A673 (cell line): Measurements from ENCODE around the gene UNC45A.

ENCODE experiments used
- CTCF ChIP-seq: fragments of 300-800, 200-600 bp; sonication (generic); conservative IDR thresholded peaks from 2 replicates; pipeline ENCODE4 v1.5.1; 2017; ENCODE audit warnings: low read depth, mild to moderate bottlenecking, antibody characterized with exemption, low read length, moderate library complexity, mixed read lengths
- EZH2 ChIP-seq: fragments of 200-600 bp; sonication (generic); IDR thresholded peaks from 2 replicates; pipeline ENCODE4 v1.6.1; 2017; ENCODE audit warnings: borderline replicate concordance, low read depth, mild to moderate bottlenecking, mixed read lengths, antibody characterized with exemption, low read length; ENCODE audit not compliant: poor library complexity, severe bottlenecking

- TF ChIP-seq CTCF: no peak
- TF ChIP-seq EZH2: no peak
Measured at GRCh38 chr15:90989040-90989768, 54.1 kb downstream of the UNC45A start.
